ENCODE measurements around the gene RIC8A.

DNA sequence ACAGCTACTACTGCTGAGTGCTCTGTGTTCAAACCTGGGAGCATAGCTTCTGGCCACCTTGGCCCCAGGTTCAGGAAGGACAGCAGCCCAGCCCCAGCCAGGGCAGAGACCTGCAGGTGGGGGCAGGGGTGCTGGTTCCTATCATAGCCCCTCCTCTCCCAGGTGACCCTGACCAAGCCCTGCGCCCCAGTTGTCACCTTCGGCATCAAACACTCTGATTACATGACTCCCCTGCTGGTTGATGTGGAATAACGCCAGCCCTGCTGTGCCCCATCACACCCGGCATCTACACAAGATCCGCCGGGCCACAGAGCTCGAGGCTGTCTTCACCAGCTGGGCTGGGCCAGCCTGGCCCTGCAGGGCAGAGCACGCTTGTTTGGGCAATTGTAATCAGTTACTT, 7.7 kb upstream of the RIC8A start:
- TF ChIP-seq ZNF205 (CRISPR knock-in tag; IDR thresholded peaks at IDR 0.05) (no peak), ZIK1 (CRISPR knock-in tag; IDR thresholded peaks at IDR 0.05; ENCODE audit: borderline replicate concordance, low read depth) (no peak), ZNF34 (CRISPR knock-in tag; IDR thresholded peaks at IDR 0.05; ENCODE audit: borderline replicate concordance) (no peak), SAP130 (CRISPR knock-in tag; IDR thresholded peaks at IDR 0.05; ENCODE audit: low read depth) (no peak), MIER2 (CRISPR knock-in tag; IDR thresholded peaks at IDR 0.05) (no peak), SOX6 (IDR thresholded peaks at IDR 0.05) (no peak), SOX6 (CRISPR knock-in tag; IDR thresholded peaks at IDR 0.05) (no peak), KLF6 (CRISPR knock-in tag; IDR thresholded peaks at IDR 0.05) (no peak), BHLHE40 (IDR thresholded peaks at IDR 0.05; ENCODE audit: low read length) (no peak)
- TF ChIP-seq, protein P1, sequence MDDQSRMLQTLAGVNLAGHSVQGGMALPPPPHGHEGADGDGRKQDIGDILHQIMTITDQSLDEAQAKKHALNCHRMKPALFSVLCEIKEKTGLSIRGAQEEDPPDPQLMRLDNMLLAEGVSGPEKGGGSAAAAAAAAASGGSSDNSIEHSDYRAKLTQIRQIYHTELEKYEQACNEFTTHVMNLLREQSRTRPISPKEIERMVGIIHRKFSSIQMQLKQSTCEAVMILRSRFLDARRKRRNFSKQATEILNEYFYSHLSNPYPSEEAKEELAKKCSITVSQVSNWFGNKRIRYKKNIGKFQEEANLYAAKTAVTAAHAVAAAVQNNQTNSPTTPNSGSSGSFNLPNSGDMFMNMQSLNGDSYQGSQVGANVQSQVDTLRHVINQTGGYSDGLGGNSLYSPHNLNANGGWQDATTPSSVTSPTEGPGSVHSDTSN (CRISPR knock-in tag; IDR thresholded peaks at IDR 0.05; ENCODE audit: borderline replicate concordance), result no peak
- TF ChIP-seq, protein P2, sequence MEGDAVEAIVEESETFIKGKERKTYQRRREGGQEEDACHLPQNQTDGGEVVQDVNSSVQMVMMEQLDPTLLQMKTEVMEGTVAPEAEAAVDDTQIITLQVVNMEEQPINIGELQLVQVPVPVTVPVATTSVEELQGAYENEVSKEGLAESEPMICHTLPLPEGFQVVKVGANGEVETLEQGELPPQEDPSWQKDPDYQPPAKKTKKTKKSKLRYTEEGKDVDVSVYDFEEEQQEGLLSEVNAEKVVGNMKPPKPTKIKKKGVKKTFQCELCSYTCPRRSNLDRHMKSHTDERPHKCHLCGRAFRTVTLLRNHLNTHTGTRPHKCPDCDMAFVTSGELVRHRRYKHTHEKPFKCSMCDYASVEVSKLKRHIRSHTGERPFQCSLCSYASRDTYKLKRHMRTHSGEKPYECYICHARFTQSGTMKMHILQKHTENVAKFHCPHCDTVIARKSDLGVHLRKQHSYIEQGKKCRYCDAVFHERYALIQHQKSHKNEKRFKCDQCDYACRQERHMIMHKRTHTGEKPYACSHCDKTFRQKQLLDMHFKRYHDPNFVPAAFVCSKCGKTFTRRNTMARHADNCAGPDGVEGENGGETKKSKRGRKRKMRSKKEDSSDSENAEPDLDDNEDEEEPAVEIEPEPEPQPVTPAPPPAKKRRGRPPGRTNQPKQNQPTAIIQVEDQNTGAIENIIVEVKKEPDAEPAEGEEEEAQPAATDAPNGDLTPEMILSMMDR (CRISPR knock-in tag; IDR thresholded peaks at IDR 0.05), result no peak
